GM12801 (cell line): ENCODE data around the gene LLGL1.

Experiments used
- CTCF ChIP-seq: IDR thresholded peaks from one replicate; pipeline ENCODE4 v1.5.1; 2011; ENCODE audit warnings: control low read depth; ENCODE audit not compliant: insufficient read length; ENCODE audit errors: extremely low read depth

LLGL1 gene

GRCh38 chr17:18240449-18240848, 15.0 kb downstream of the LLGL1 start:
- no peak for TF ChIP-seq CTCF

DNA sequence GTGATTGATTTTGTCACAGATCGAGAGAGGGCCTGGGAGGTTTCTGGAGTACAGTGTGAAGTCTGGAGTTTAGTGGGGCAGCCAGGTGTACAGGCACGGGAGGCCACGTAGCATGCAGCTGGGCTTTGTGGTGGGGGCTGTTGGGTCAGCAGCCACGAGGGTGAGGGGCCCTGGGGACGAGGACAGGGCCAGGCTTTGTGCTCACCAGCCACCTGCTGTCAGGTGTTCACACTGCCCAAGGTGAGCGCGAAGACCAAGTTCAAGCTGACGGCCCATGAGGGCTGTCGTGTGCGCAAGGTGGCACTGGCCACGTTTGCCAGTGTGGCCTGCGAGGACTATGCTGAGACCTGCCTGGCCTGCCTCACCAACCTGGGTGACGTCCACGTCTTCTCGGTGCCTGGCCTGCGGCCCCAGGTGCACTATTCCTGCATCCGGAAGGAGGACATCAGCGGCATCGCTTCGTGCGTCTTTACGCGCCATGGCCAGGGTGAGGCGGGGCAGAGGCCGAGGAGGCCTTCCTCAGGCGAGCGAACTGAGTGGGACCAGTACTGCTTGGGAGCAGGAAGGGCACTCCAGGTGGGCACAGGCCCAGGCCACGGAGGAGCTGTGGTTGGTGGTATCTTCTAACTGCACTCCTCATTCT, 15.9 kb downstream of the LLGL1 start:
- no peak for TF ChIP-seq CTCF

GRCh38 chr17:18245038-18245776, 19.8 kb downstream of the LLGL1 start:
- TF ChIP-seq CTCF: no peak

DNA sequence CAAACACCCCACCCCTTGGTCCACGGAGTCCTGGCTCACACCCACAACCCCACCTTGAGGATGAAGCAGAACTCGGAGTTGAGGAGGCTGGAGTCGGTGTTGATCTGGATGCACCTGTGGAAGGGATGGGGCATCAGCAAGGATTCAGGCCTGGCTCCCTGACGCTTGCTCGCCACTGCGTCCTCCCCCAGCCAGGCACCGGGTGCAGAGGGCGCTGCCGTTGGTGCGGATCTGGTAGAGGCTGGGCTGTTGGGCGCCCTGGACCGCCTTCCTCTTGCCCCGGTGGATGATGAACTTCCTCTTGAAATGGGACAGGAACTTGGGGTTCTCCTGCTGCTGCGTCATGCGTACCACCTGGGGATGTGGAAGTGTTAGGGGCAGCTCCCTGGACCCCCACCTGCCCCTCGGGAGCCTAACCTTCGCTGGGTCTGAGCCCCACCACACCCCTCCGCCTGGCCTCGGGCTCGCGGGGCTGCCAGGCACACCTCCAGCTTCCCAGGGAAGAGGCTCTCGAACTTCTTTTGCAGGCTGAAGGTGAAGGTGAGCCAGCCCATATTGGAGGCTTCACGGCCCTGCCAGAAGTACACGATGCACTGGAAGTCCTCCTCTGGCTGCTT, 20.8 kb downstream of the LLGL1 start:
- no peak for TF ChIP-seq CTCF

- no peak for TF ChIP-seq CTCF
These were observed 21.6 kb downstream of the LLGL1 start for GRCh38 chr17:18246880-18247612.

GRCh38 chr17:18247613-18248001, 22.2 kb downstream of the LLGL1 start:
- no peak for TF ChIP-seq CTCF

DNA sequence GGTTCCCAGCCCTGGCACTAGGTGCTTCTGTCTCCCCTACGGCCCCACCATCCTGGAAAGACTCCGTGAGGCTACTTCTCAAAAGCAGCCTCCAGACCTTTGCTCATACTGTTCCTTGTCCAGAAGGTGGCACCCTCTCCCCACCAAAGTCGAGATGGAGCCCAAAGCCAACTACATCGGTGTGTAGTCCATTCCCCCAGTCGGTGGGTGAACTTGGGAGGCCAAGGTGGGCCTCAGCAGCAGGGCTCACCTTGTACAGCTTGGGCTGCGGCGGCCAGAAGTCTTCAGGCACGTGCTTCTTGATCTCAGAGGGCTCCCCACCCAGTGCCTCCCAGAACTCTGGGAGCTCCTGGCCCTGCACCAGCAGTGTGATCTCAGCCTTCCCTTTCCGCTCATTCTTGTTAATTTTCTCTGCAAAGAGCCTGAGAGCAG, 22.9 kb downstream of the LLGL1 start:
- no peak for TF ChIP-seq CTCF
